Activated T-helper 2 cell treated with anti-CD3 and anti-CD28 coated beads, Interferon-gamma antibody, Interleukin-2, Interleukin-4, amounts not matched to agents 10 μg/mL and 5 μg/mL and 100 μg/mL, durations not matched to agents 14 hours and 24 hours and 36 hours (primary cell): Measurements from ENCODE around the gene TNRC6B. TPM values are rescaled to one million over a fixed set of nuclear protein-coding genes. Genes with fewer than 3 reads are reported as not detected.
A peak's percentile ranks its signal among the peaks of the same experiment; 100 is the strongest.
"Not testable (repeated sequence)": the region's sequence is repeated elsewhere in the genome, so short reads cannot be mapped to it uniquely, and the experiment has no call there.

ENCODE experiments used
- DNase-seq: peaks from one replicate; pipeline ENCODE4 v3.0.0; 2021; ENCODE audit warnings: low spot score
- H3K27ac Mint-ChIP-seq: one replicate; pipeline ENCODE4 v1.8.0; 2021; ENCODE audit warnings: mixed read lengths
- H3K27me3 Mint-ChIP-seq: one replicate; pipeline ENCODE4 v1.8.0; 2021; ENCODE audit warnings: low read depth, mixed read lengths
- H3K36me3 Mint-ChIP-seq: one replicate; pipeline ENCODE4 v1.8.0; 2021; ENCODE audit warnings: low read depth, mixed read lengths
- H3K4me1 Mint-ChIP-seq: one replicate; pipeline ENCODE4 v1.8.0; 2021; ENCODE audit warnings: low read depth, mixed read lengths
- H3K4me3 Mint-ChIP-seq: one replicate; pipeline ENCODE4 v1.8.0; 2021; ENCODE audit warnings: low read depth, mild to moderate bottlenecking, moderate library complexity, mixed read lengths
- H3K9me3 Mint-ChIP-seq: one replicate; pipeline ENCODE4 v1.8.0; 2021; ENCODE audit warnings: mixed read lengths
- intact Hi-C: fragments of 100-400 bp; cut with micrococcal nuclease; formaldehyde crosslinking; loops from one replicate; pipeline ENCODE4 v1.15.1; 2023
- total RNA-seq: library from RNA; stranded (reverse); gene quantifications from 2 replicates; pipeline ENCODE4 v1.2.3, GENCODE V29; 2022

TNRC6B gene
- total RNA-seq, 1 donor from 2014 or later: 28.0 TPM

DNA sequence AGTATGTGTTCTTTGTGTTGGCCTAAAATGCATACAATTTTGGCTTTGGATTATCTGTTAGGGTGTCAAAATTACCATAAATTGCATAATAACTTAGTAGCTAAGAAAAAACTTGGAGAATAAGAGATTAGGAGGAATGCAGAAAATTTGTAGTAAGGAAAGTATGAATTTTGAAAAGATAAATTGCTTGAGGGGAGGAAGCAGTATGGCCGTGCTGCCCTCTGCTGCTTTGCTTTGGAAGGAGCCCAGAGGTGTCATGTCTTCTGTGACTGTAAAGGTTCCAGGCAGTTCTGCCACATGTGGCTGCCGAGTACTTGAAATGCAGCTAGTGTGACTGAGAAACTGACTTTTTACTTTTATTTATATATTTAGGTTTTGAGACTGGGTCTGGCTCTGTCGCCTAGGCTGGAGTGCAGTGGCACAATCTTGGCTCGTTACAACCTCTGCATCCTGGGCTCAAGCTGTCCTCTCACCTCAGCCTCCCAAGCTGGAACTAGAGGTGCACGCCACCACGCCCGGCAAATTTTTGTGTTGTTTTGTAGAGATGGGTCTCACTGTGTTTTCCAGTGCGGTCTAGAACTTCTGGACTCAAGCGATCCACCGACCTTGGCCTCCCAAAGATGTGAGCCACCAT lies 170.4 kb downstream of the TNRC6B start:
- H3K9me3 Mint-ChIP-seq: no peaks in the 10 kb centered on the region
- peaks cover 42% of the 10 kb centered on the region for H3K36me3 Mint-ChIP-seq
- intact Hi-C loops: loop anchor here (5.0 to 10.0 kb wide), 4 partner anchors 61 to 243 kb away; no protein-coding TSS in a partner anchor
- H3K4me3 Mint-ChIP-seq: peak overlapping the region; percentile 96
- peak overlapping the region; percentile 98 for H3K27ac Mint-ChIP-seq
- H3K27me3 Mint-ChIP-seq: no peaks in the 10 kb centered on the region
- peaks cover 23% of the 10 kb centered on the region for H3K4me1 Mint-ChIP-seq
- DNase-seq: peak; percentile 53

DNA sequence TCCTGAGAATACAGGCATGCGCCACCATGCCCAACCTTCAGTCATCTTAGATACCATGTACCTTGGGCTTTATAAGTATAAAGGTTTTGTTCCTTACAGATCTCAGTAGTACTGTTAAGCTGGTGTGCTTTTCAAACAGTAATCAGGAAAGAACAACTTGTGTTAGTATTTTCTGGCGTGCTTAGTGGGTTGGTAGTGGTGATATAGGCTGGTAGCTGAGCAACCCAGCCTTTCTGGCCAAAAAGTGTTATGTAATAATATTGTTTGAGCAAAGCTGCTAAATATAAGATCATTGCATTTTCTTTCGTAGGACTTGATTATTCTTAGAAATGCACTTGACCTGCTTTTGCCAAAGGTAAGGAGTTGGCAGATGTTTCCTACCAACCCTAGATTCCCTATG lies 175.0 kb downstream of the TNRC6B start:
- no peak overlapping the region for H3K27ac Mint-ChIP-seq
- no peaks in the 10 kb centered on the region for H3K9me3 Mint-ChIP-seq
- DNase-seq: no peak
- H3K4me1 Mint-ChIP-seq: peaks cover 9% of the 10 kb centered on the region
- no peaks in the 10 kb centered on the region for H3K27me3 Mint-ChIP-seq
- no peak overlapping the region for H3K4me3 Mint-ChIP-seq
- peaks cover 61% of the 10 kb centered on the region for H3K36me3 Mint-ChIP-seq
- intact Hi-C loops: no loop called here

GRCh38 chr22:40361100-40361499 lies 183.4 kb downstream of the TNRC6B start:
- Mint-ChIP-seq H3K27me3 (no peaks in the 10 kb centered on the region), H3K4me3 (no peak overlapping the region), H3K36me3 (peaks cover 87% of the 10 kb centered on the region), H3K4me1 (peaks cover 2% of the 10 kb centered on the region), H3K27ac (no peak overlapping the region), H3K9me3 (no peaks in the 10 kb centered on the region)
- DNase-seq: no peak
- intact Hi-C loops: no loop called here

DNA sequence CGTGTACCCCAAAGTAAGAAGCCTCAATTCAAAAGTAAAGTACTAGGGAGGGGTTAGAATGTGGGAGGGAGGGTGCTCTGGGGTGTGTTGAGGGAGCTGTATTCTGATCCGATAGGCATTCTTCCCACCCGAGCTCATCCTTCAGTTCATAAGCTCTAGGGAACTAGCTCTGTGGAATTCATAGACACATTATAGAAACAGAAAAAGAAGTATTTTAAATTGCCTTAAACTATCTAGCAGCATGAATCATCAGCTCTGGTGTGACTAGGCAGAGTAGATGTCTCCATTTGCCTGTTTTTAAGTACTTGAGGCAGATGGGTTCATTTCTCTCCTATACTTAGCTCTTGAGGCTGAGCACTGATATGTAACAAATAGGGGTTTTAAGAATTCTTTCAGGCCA lies 185.3 kb downstream of the TNRC6B start:
- Mint-ChIP-seq H3K27ac (no peak overlapping the region), H3K27me3 (no peaks in the 10 kb centered on the region)
- intact Hi-C loops: no loop called here

DNA sequence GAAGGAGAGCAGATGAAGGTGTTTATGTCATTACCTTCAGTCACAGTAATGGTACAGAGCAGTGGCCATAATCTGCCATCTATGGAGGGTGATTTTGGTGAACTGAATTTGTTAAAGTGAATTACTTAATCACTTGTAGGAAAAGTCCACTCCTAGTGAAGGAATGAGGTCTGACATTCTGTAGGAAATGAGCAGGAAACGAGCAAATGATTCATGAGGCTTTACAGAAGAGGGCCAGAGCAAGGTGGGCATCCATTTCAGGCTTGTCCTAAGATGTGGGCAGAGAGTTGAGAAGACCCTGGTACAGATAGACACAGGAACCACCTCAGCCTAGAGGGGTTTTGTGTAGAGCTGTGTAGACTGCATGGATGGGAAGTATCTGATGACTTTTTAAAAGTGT lies 186.7 kb downstream of the TNRC6B start:
- Mint-ChIP-seq H3K4me1 (peaks cover 2% of the 10 kb centered on the region), H3K36me3 (peaks cover 93% of the 10 kb centered on the region), H3K9me3 (no peaks in the 10 kb centered on the region), H3K27me3 (no peaks in the 10 kb centered on the region), H3K27ac (no peak overlapping the region), H3K4me3 (no peak overlapping the region)
- intact Hi-C loops: no loop called here
- DNase-seq: no peak

More for the DNA sequence above, 185.3 kb downstream of the TNRC6B start:
- Mint-ChIP-seq H3K4me1 (peaks cover 2% of the 10 kb centered on the region), H3K9me3 (no peaks in the 10 kb centered on the region), H3K4me3 (no peak overlapping the region), H3K36me3 (peaks cover 95% of the 10 kb centered on the region)
- no peak for DNase-seq

GRCh38 chr22:40366068-40366467 lies 188.3 kb downstream of the TNRC6B start:
- H3K4me3 Mint-ChIP-seq: no peak overlapping the region
- DNase-seq: no peak
- no peaks in the 10 kb centered on the region for H3K27me3 Mint-ChIP-seq
- intact Hi-C loops: no loop called here
- no peaks in the 10 kb centered on the region for H3K9me3 Mint-ChIP-seq
- H3K4me1 Mint-ChIP-seq: peaks cover 2% of the 10 kb centered on the region
- peak overlapping the region; percentile 23 for H3K27ac Mint-ChIP-seq
- peaks cover 79% of the 10 kb centered on the region for H3K36me3 Mint-ChIP-seq

DNA sequence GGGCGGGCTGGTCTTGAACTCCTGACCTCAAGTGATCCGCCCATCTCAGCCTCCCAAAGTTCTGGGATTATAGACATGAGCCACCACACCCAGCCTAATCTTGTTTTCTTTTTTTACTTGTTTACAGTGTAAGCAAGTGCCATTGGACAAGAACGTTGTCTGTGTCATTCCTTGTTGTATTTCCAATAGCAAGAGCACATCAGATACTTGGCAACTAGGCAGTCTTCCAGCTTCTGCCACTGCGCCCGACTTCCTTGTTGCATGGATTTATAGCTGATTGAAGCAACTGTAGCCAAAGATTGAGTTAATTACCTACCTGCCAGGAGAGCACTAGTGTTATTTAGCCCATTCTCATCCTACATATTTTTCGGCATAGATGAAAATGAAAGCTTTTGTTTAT lies 189.6 kb downstream of the TNRC6B start:
- intact Hi-C loops: no loop called here
- H3K9me3 Mint-ChIP-seq: no peaks in the 10 kb centered on the region
- H3K36me3 Mint-ChIP-seq: peaks cover 68% of the 10 kb centered on the region
- no peak overlapping the region for H3K4me3 Mint-ChIP-seq
- H3K4me1 Mint-ChIP-seq: peaks cover 9% of the 10 kb centered on the region
- H3K27me3 Mint-ChIP-seq: no peaks in the 10 kb centered on the region
- no peak for DNase-seq
- H3K27ac Mint-ChIP-seq: no peak overlapping the region

GRCh38 chr22:40368016-40368415 lies 190.3 kb downstream of the TNRC6B start:
- no peaks in the 10 kb centered on the region for H3K27me3 Mint-ChIP-seq
- DNase-seq: no peak
- intact Hi-C loops: no loop called here
- H3K27ac Mint-ChIP-seq: no peak overlapping the region
- no peak overlapping the region for H3K4me3 Mint-ChIP-seq
- peaks cover 67% of the 10 kb centered on the region for H3K36me3 Mint-ChIP-seq
- no peaks in the 10 kb centered on the region for H3K9me3 Mint-ChIP-seq
- H3K4me1 Mint-ChIP-seq: peaks cover 16% of the 10 kb centered on the region

- peaks cover 64% of the 10 kb centered on the region for H3K36me3 Mint-ChIP-seq
- no peak overlapping the region for H3K27ac Mint-ChIP-seq
- intact Hi-C loops: no loop called here
- H3K4me3 Mint-ChIP-seq: no peak overlapping the region
- peaks cover 20% of the 10 kb centered on the region for H3K4me1 Mint-ChIP-seq
- H3K9me3 Mint-ChIP-seq: no peaks in the 10 kb centered on the region
- H3K27me3 Mint-ChIP-seq: no peaks in the 10 kb centered on the region
- no peak for DNase-seq
Measured at GRCh38 chr22:40368836-40369235, 191.1 kb downstream of the TNRC6B start.

DNA sequence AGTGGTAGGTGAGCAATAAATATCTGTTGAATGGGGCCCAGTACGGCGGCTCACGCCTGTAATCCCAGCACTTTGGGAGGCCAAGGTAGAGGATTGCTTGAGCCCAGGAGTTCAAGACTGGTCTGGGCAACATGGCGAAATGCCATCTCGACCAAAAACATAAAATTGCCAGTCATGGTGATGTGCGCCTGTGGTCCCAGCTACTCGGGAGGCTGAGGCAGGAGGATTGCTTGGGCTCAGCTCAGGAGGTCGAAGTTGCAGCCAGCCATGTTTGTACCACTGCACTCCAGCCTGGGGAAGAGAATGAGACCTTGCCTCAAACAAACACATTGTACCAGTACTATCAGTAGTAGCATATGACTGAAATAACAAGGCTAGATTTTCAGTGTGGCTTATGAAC lies 196.8 kb downstream of the TNRC6B start:
- no peak overlapping the region for H3K27ac Mint-ChIP-seq
- H3K4me3 Mint-ChIP-seq: no peak overlapping the region
- H3K27me3 Mint-ChIP-seq: no peaks in the 10 kb centered on the region
- peaks cover 20% of the 10 kb centered on the region for H3K36me3 Mint-ChIP-seq
- no peak for DNase-seq
- H3K4me1 Mint-ChIP-seq: peaks cover 29% of the 10 kb centered on the region
- intact Hi-C loops: no loop called here
- no peaks in the 10 kb centered on the region for H3K9me3 Mint-ChIP-seq

GRCh38 chr22:40376149-40376548 lies 198.4 kb downstream of the TNRC6B start:
- peaks cover 28% of the 10 kb centered on the region for H3K4me1 Mint-ChIP-seq
- intact Hi-C loops: no loop called here
- DNase-seq: no peak

DNA sequence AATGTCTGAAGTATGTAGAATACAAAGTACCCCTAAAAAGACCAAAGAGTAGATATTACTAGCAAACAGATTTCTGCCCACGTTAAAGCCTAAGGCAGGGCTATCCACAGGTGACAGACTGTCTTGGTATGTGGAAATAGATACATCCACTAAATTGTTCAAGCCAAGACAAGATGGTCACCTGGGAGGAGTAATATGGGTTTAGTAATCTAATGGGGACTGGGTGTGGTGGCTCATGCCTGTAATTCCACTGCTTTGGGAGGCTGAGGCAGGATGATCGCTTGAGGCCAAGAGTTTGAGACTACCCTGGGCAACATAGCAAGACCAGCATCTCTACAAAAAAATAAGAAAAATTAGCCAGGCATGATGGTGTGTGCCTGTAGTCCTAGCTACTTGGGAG lies 200.2 kb downstream of the TNRC6B start:
- H3K4me3 Mint-ChIP-seq: no peak overlapping the region
- no peaks in the 10 kb centered on the region for H3K27me3 Mint-ChIP-seq
- intact Hi-C loops: no loop called here
- no peak for DNase-seq
- peaks cover 16% of the 10 kb centered on the region for H3K36me3 Mint-ChIP-seq
- peaks cover 24% of the 10 kb centered on the region for H3K4me1 Mint-ChIP-seq
- H3K9me3 Mint-ChIP-seq: no peaks in the 10 kb centered on the region
- no peak overlapping the region for H3K27ac Mint-ChIP-seq

More at GRCh38 chr22:40376149-40376548, 198.4 kb downstream of the TNRC6B start:
- Mint-ChIP-seq H3K36me3 (peaks cover 17% of the 10 kb centered on the region), H3K9me3 (no peaks in the 10 kb centered on the region), H3K27ac (no peak overlapping the region), H3K27me3 (no peaks in the 10 kb centered on the region), H3K4me3 (no peak overlapping the region)

DNA sequence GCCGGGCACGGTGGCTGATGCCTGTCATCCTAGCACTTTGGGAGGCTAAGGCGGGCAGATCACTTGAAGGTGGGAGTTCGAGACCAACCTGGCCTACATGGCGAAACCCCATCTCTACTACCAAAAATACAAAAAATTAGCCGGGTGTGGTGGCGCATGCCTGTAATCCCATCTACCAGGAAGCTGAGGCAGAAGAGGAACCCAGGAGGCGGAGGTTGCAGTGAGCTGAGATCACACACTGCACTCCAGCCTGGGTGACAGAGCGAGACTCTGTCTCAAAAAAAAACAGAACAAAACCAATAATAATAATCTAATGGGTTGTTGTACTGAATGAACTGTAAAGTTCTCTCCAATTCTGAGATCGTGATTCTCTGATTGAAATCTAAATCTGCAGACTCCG lies 200.7 kb downstream of the TNRC6B start:
- H3K36me3 Mint-ChIP-seq: peaks cover 11% of the 10 kb centered on the region

GRCh38 chr22:40381461-40381860 lies 203.7 kb downstream of the TNRC6B start:
- no peak overlapping the region for H3K4me3 Mint-ChIP-seq
- no peak for DNase-seq
- H3K27me3 Mint-ChIP-seq: no peaks in the 10 kb centered on the region
- peaks cover 37% of the 10 kb centered on the region for H3K4me1 Mint-ChIP-seq
- H3K9me3 Mint-ChIP-seq: no peaks in the 10 kb centered on the region
- no peak overlapping the region for H3K27ac Mint-ChIP-seq
- intact Hi-C loops: no loop called here
- H3K36me3 Mint-ChIP-seq: peaks cover 12% of the 10 kb centered on the region

More for the DNA sequence above, 200.7 kb downstream of the TNRC6B start:
- H3K4me3 Mint-ChIP-seq, H3K27ac Mint-ChIP-seq, H3K9me3 Mint-ChIP-seq, DNase-seq, H3K27me3 Mint-ChIP-seq, intact Hi-C loops: not testable (repeated sequence)
- H3K4me1 Mint-ChIP-seq: peaks cover 22% of the 10 kb centered on the region
